ENCODE data around the gene POU2F3.

GRCh38 chr11:120255519-120255866 lies 15.6 kb downstream of the POU2F3 start:
- no peak for TF ChIP-seq CTCF (IDR thresholded peaks at IDR 0.05)
- no peak for TF ChIP-seq POLR2A (IDR thresholded peaks at IDR 0.05)

Measured in testis (tissue), 2 donors.